HG03442 (cell line): ENCODE measurements around the gene LRRC23.

ENCODE experiments used
- ATAC-seq: cut with Tn5 transposase; IDR thresholded peaks from one replicate; pipeline ENCODE4 v1.9.1; 2021; ENCODE audit warnings: mild to moderate bottlenecking, moderate library complexity; ENCODE audit not compliant: unreplicated experiment

Gene LRRC23

GRCh38 chr12:6923851-6924250 lies 19.2 kb downstream of the LRRC23 start:
- no peak for ATAC-seq

DNA sequence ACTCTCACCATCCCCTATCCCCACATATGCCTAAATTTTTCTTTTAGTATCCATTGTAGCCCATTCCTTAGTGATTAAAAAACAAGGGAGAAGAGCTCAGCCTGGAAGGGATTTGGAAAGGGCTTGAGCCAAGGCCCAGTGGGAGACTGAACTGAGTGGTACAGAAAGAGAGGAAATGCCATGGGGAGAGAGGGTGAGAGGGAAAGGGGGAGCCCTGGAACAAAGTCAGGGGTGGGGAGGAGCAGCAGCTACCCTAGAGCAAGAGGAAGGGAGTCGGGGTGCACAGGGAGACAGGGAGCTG lies 20.6 kb downstream of the LRRC23 start:
- ATAC-seq, result no peak

DNA sequence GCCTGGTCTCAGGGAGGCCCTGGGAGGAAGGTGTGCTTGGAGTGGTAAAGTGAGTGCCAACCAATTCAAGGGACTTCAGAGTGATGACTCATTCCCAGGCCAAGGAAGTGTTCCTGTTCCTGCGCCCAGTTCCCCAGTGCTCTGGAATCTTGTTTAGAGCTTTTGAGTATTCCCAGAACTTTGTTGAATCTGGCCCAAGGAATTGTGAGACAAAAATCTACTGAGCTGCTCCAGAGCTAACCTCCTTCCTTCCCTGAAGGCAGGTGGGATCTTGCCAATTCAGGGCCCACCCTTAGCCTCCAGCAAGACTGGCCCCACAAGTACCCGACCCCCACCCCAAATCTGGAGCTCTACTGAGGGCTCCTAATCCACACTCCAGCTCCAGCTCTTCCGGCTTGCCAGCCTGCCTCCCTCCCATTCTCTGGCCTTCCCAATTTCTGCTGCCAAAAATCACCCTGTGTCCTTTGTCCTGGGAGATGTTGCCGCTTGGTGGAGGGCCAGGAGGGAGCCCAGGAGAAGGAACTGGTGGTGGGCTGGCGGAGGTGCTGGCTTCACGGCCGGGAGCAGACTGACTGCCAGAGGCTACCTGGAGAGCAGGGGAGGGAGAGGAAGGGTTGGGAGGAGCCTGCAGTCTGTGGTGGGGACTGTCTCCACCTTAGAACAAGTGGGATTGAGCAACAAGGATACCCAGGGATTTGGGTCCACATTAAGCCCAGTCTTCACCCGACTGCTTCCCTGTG lies 21.1 kb downstream of the LRRC23 start:
- no peak for ATAC-seq

DNA sequence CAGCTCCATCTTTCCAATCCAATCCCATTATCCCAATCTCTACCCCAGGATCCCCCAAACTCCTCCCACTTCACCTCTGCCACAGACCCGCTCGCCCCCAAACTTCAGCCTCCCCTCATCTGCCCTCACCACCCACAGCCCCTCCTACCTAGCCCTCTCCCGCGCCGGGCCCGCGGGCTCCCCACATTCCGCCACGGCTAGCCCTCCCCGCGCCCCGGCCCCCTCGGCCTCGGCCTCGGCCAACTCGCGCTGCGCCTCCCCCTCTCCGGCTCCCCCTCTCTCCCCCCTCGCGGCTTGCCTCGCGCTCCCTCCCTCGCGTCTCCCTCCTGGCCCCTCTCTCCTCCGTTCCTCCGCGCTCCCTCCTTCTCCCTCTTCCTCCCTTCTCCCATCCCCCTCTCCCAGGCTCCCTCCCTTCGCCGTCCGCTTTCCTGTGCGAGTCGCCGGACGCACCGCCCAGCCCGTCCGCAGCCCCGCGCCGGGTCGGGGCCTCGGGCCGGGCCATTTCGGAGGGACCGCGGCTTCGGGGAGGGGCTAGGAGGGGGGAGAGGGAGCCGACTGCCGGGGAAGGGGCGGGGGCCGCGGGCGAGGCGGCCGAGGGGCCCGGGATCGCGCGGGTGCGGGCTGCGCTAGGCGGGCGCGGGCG lies 22.9 kb downstream of the LRRC23 start, which contains the start of gene ATN1:
Gene ATN1 (plus strand): TSS at position 581 of the 643 bp plus-strand sequence. CDS start 6,043 bp downstream, outside the sequence.
- no peak for ATAC-seq

GRCh38 chr12:6928022-6928702 lies 23.5 kb downstream of the LRRC23 start:
- no peak for ATAC-seq

- no peak for ATAC-seq
These were observed 24.2 kb downstream of the LRRC23 start for GRCh38 chr12:6928703-6929407.

DNA sequence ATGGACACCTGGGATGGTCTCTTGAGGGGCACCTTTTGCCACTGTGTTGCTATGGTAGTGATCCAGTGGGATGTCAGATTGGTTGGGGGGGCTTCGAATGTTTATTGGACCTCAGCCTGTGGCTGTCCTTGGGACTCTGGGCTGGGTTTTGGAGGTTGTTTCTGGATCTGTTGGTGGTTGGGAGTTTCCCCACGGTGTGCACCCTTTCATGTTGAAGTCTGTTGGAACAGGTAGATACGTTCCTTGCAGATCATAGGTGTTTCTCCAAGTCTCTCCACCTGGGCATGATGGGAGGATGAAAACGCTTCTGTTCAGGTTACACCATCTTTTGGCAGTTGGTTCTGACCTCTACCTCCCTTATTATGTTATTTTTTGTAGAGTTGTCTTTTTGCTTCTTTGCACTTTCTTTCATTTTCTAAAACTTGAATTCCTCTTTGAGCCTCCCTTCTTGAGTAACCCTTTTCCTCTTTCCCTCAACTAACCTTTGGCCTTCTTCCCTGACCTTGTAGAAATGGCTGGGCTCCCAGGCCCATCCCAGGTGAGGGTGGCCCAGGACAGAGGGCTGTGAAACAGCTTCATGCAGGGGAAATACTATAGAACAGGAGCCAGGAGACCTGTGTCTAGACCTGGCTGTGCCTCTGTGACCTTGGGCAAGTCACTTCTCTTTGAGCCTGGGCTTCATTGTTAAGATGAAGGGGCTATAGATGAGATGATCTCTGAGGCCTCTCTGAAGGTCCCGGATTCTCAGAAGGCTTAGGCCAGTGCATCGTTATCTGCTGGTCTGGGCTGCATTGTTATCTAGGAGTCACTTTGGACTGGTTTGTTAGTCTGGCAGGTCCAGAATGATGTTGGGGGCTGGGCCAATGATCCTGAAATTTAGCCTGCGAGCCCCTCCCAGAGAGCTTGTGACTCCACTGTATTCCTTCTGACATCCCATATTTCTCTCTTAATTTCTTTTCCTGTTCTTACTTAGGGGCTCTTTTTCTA lies 25.1 kb downstream of the LRRC23 start:
- ATAC-seq, result no peak

DNA sequence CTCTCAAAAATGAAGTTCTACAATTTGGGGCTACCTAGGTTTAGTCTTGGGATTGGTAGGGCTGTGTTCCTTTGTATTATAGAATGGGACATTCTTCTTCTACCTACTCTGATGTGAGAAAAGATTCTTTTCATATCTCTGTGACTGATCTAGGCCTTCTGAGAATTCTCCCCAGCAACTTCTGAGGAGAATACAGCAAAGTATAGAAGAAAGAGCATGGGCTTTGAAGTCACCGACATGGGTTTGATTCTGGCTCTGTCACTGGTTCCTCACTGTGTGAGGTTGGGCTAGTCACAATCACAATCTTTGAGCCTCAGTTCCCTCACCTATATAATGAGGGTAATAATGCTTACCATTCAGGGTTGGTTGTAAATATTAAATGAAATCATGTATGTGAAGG lies 28.1 kb downstream of the LRRC23 start:
- ATAC-seq, result no peak

DNA sequence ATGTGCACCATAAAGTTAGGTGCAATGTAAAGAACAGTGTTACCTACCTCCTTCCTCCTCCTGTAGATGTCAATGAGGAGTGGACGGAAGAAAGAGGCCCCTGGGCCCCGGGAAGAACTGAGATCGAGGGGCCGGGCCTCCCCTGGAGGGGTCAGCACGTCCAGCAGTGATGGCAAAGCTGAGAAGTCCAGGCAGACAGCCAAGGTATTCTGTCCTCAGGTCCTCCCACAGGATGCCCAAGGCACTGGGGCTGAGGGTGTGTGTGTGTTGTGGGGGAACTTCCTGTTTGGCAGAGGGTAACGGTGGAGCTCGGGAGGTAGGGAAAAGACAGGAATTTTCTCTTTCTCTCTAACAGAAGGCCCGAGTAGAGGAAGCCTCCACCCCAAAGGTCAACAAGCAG lies 29.5 kb downstream of the LRRC23 start:
- ATAC-seq, result no peak

DNA sequence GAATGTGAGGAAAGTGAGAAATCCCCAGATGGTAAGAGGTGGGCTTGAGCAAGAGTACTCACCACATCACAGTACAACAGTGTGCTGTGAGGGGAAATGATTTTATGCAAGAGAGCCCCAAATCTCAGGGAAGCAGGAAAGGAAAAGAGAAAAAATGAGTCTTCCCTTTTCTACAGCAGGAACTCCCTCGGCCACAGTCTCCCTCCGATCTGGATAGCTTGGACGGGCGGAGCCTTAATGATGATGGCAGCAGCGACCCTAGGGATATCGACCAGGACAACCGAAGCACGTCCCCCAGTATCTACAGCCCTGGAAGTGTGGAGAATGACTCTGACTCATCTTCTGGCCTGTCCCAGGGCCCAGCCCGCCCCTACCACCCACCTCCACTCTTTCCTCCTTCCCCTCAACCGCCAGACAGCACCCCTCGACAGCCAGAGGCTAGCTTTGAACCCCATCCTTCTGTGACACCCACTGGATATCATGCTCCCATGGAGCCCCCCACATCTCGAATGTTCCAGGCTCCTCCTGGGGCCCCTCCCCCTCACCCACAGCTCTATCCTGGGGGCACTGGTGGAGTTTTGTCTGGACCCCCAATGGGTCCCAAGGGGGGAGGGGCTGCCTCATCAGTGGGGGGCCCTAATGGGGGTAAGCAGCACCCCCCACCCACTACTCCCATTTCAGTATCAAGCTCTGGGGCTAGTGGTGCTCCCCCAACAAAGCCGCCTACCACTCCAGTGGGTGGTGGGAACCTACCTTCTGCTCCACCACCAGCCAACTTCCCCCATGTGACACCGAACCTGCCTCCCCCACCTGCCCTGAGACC lies 31.0 kb downstream of the LRRC23 start:
- ATAC-seq, result no peak

DNA sequence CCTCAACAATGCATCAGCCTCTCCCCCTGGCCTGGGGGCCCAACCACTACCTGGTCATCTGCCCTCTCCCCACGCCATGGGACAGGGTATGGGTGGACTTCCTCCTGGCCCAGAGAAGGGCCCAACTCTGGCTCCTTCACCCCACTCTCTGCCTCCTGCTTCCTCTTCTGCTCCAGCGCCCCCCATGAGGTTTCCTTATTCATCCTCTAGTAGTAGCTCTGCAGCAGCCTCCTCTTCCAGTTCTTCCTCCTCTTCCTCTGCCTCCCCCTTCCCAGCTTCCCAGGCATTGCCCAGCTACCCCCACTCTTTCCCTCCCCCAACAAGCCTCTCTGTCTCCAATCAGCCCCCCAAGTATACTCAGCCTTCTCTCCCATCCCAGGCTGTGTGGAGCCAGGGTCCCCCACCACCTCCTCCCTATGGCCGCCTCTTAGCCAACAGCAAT lies 31.6 kb downstream of the LRRC23 start:
- no peak for ATAC-seq

DNA sequence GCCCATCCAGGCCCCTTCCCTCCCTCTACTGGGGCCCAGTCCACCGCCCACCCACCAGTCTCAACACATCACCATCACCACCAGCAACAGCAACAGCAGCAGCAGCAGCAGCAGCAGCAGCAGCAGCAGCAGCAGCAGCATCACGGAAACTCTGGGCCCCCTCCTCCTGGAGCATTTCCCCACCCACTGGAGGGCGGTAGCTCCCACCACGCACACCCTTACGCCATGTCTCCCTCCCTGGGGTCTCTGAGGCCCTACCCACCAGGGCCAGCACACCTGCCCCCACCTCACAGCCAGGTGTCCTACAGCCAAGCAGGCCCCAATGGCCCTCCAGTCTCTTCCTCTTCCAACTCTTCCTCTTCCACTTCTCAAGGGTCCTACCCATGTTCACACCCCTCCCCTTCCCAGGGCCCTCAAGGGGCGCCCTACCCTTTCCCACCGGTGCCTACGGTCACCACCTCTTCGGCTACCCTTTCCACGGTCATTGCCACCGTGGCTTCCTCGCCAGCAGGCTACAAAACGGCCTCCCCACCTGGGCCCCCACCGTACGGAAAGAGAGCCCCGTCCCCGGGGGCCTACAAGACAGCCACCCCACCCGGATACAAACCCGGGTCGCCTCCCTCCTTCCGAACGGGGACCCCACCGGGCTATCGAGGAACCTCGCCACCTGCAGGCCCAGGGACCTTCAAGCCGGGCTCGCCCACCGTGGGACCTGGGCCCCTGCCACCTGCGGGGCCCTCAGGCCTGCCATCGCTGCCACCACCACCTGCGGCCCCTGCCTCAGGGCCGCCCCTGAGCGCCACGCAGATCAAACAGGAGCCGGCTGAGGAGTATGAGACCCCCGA lies 32.2 kb downstream of the LRRC23 start:
- ATAC-seq, result peak; percentile 1

GRCh38 chr12:6937481-6938352 lies 33.1 kb downstream of the LRRC23 start:
- peak; percentile 88 for ATAC-seq

DNA sequence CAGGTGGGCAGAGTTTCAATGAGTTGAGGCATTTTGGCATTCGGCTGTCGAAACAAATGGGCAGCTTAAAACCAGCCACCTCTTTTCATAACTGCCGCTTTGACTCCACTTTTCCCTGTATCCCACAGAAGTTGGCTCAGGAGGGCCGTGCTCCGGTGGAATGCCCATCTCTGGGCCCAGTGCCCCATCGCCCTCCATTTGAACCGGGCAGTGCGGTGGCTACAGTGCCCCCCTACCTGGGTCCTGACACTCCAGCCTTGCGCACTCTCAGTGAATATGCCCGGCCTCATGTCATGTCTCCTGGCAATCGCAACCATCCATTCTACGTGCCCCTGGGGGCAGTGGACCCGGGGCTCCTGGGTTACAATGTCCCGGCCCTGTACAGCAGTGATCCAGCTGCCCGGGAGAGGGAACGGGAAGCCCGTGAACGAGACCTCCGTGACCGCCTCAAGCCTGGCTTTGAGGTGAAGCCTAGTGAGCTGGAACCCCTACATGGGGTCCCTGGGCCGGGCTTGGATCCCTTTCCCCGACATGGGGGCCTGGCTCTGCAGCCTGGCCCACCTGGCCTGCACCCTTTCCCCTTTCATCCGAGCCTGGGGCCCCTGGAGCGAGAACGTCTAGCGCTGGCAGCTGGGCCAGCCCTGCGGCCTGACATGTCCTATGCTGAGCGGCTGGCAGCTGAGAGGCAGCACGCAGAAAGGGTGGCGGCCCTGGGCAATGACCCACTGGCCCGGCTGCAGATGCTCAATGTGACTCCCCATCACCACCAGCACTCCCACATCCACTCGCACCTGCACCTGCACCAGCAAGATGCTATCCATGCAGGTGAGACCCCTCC lies 34.0 kb downstream of the LRRC23 start:
- no peak for ATAC-seq

DNA sequence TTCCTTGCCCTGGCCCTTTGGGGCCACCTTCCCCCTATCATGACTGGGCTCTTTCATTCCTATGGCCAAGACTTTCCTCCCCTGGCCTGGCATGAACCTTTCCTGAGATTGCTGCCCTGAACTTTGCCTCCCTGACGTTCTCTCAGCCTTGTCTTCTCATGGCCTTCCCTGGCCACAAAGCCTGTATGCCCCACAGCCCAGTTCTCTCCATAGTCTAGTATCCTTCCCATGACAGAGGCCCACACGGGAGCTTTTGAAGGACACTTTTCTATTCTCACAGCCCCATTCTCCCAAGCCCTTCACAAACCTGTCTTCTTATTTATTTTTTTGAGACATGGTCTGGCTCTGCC lies 34.5 kb downstream of the LRRC23 start:
- no peak for ATAC-seq

- no peak for ATAC-seq
These were observed 36.6 kb downstream of the LRRC23 start for GRCh38 chr12:6941267-6941666.

DNA sequence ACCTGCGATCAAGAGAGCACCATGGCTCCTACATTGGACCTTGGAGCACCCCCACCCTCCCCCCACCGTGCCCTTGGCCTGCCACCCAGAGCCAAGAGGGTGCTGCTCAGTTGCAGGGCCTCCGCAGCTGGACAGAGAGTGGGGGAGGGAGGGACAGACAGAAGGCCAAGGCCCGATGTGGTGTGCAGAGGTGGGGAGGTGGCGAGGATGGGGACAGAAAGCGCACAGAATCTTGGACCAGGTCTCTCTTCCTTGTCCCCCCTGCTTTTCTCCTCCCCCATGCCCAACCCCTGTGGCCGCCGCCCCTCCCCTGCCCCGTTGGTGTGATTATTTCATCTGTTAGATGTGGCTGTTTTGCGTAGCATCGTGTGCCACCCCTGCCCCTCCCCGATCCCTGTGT lies 37.2 kb downstream of the LRRC23 start:
- no peak for ATAC-seq
